HEK293 (cell line): ENCODE data around the gene SYNGAP1.

ENCODE experiments used
- CTCF ChIA-PET: fragments of 350-600 bp; formaldehyde crosslinking; extraction: SDS; loops from one replicate; lab custom pipeline; 2021; ENCODE audit warnings: antibody characterized with exemption; lab: Yijun Ruan, JAX
- POLR2A ChIA-PET: fragments of 300-600 bp; formaldehyde crosslinking; extraction: SDS; loops from one replicate; lab custom pipeline; 2020; ENCODE audit warnings: antibody characterized with exemption, inconsistent platforms; lab: Yijun Ruan, JAX
- H3K27ac ChIP-seq: fragments of 200-500 bp; sonication (Bioruptor generic); 2 replicates; pipeline ENCODE4 v1.5.1; 2014; ENCODE audit warnings: low read depth, low read length, control low read depth, inconsistent platforms; ENCODE audit errors: extremely low read depth
- H3K36me3 ChIP-seq, 2 experiments: fragments of 200-500 bp in 1 of 2; sonication (Bioruptor generic) in 1 of 2; 1 replicate in 1 of 2; 2 replicates in 1 of 2; pipeline ENCODE4 v1.5.1; 2014 to 2017; ENCODE audit warnings: inconsistent platforms in 2 of 2, low read length in 2 of 2; ENCODE audit not compliant: control insufficient read depth in 2 of 2, insufficient read depth in 1 of 2
- H3K4me1 ChIP-seq: fragments of 200-500 bp; sonication (Bioruptor generic); 2 replicates; pipeline ENCODE4 v1.5.1; 2014; ENCODE audit warnings: mild to moderate bottlenecking, low read length, inconsistent platforms; ENCODE audit not compliant: control insufficient read depth, insufficient read depth
- H3K4me3 ChIP-seq: 2 replicates; pipeline ENCODE4 v1.5.1; 2011; ENCODE audit warnings: low read depth, mild to moderate bottlenecking, control low read depth, low read length, moderate library complexity
- H3K9me3 ChIP-seq: fragments of 200-500 bp; sonication (Bioruptor generic); 2 replicates; pipeline ENCODE4 v1.5.1; 2014; ENCODE audit warnings: low read depth, low read length, inconsistent platforms; ENCODE audit not compliant: control insufficient read depth, insufficient read depth
- MZF1 ChIP-seq: fragments of 450-650 bp; formaldehyde crosslinking; IDR thresholded peaks from 2 replicates; pipeline ENCODE4 v1.5.1; 2017; ENCODE audit warnings: missing biosample characterization, missing genetic modification characterization, borderline replicate concordance
- PRDM1 ChIP-seq: fragments of 450-650 bp; formaldehyde crosslinking; IDR thresholded peaks from 2 replicates; pipeline ENCODE4; 2016; ENCODE audit warnings: missing biosample characterization, missing genetic modification characterization
- PRDM10 ChIP-seq: fragments of 450-650 bp; formaldehyde crosslinking; IDR thresholded peaks from 2 replicates; pipeline ENCODE4 v1.5.1; 2016; ENCODE audit warnings: missing biosample characterization, missing genetic modification characterization
- ZBTB21 ChIP-seq: fragments of 450-650 bp; formaldehyde crosslinking; IDR thresholded peaks from 2 replicates; pipeline ENCODE4 v1.5.1; 2017; ENCODE audit warnings: missing biosample characterization, missing genetic modification characterization
- ZNF280C ChIP-seq: fragments of 450-650 bp; formaldehyde crosslinking; IDR thresholded peaks from 2 replicates; pipeline ENCODE4 v1.5.1; 2016; ENCODE audit warnings: missing biosample characterization, missing genetic modification characterization
- ZNF416 ChIP-seq: fragments of 450-650 bp; formaldehyde crosslinking; IDR thresholded peaks from 2 replicates; pipeline ENCODE4 v1.5.1; 2016; ENCODE audit warnings: missing biosample characterization, missing genetic modification characterization
- ZNF426 ChIP-seq: fragments of 450-650 bp; formaldehyde crosslinking; IDR thresholded peaks from 2 replicates; pipeline ENCODE4 v1.5.1; 2017; ENCODE audit warnings: missing biosample characterization, missing genetic modification characterization, mild to moderate bottlenecking, inconsistent platforms, moderate library complexity
- ZNF571 ChIP-seq: fragments of 450-650 bp; formaldehyde crosslinking; IDR thresholded peaks from 2 replicates; pipeline ENCODE4 v1.5.0; 2017; ENCODE audit warnings: missing biosample characterization, missing genetic modification characterization
- ZNF629 ChIP-seq: fragments of 450-650 bp; formaldehyde crosslinking; IDR thresholded peaks from 2 replicates; pipeline ENCODE4 v1.5.1; 2017; ENCODE audit warnings: missing biosample characterization, missing genetic modification characterization
- ZNF645 ChIP-seq: fragments of 450-650 bp; formaldehyde crosslinking; IDR thresholded peaks from 2 replicates; pipeline ENCODE4; 2016; ENCODE audit warnings: missing biosample characterization, missing genetic modification characterization
- ZNF776 ChIP-seq: fragments of 450-650 bp; formaldehyde crosslinking; IDR thresholded peaks from 2 replicates; pipeline ENCODE4 v1.5.0; 2017; ENCODE audit warnings: missing biosample characterization, missing genetic modification characterization, borderline replicate concordance

Gene SYNGAP1

GRCh38 chr6:33443619-33444504 lies 24.0 kb downstream of the SYNGAP1 start:
- Histone ChIP-seq H3K4me1 (no peaks in the 10 kb centered on the region), H3K27ac (no peak overlapping the region), H3K4me3 (no peak overlapping the region), H3K9me3 (no peaks in the 10 kb centered on the region), H3K36me3 (peaks cover 0 to 56% of the 10 kb centered on the region in 2 experiments; a peak in 2 of 3 replicates)
- CTCF ChIA-PET, result interaction anchor here (0.6 to 0.9 kb wide), 2 partner anchors 7 to 53 kb away, joined by 3 to 6 read pairs; no protein-coding TSS in a partner anchor
- POLR2A ChIA-PET, result interaction anchor here (1.0 to 3.2 kb wide), 3 partner anchors 11 to 18 kb away, joined by 5 to 26 read pairs (median 5); partner anchors contain the start of gene ZBTB9
- 0 out of 2 replicates have a peak, but pooled peaks have one; percentile 20 for TF ChIP-seq PRDM10
- no peak for TF ChIP-seq ZNF776 (tag by site-specific recombination)

DNA sequence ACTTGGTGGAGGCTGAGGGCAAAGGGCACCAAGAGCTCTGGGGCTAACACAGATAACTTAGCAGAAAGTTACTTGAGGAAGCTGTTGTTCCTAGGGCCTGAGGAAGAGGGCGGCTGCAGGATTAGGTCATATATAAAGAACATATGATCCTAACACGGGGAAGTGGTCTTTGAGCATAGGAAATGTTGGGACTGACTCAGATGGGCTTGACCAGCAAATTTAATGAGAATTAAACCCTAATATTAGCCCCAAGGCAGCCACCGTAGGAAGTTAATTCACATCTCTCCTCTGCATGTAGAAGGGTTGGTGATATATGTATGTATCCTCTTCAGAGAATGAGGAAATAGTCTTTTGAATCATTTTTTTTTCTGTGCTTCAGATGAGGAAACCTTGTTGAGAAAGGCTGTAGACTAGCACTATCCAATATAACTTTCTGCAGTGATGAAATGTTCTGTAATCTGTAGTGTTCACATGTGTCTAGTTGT lies 25.3 kb downstream of the SYNGAP1 start:
- CTCF ChIA-PET, result interaction anchor here (0.6 kb wide), 1 partner anchor 103 kb away, joined by 3 read pairs; no protein-coding TSS in a partner anchor
- peaks cover 0 to 63% of the 10 kb centered on the region in 2 experiments; a peak in 2 of 3 replicates for H3K36me3 ChIP-seq
- H3K9me3 ChIP-seq, result no peaks in the 10 kb centered on the region

GRCh38 chr6:33446356-33446755 lies 26.5 kb downstream of the SYNGAP1 start:
- H3K36me3 ChIP-seq, result peaks cover 0 to 60% of the 10 kb centered on the region in 2 experiments; a peak in 2 of 3 replicates
- no peaks in the 10 kb centered on the region for H3K4me1 ChIP-seq
- no peaks in the 10 kb centered on the region for H3K9me3 ChIP-seq
- ChIA-PET CTCF (no interaction called here), POLR2A (interaction anchor here (0.6 to 3.2 kb wide), 2 partner anchors 8 to 129 kb away, joined by 4 to 26 read pairs; partner anchors contain the start of genes ZBTB22 and ZBTB9)
- no peak overlapping the region for H3K27ac ChIP-seq
- H3K4me3 ChIP-seq, result no peak overlapping the region
- TF ChIP-seq ZNF645, result no peak
- no peak for TF ChIP-seq MZF1 (tag by site-specific recombination)

More for the DNA sequence above, 25.3 kb downstream of the SYNGAP1 start:
- H3K4me1 ChIP-seq, result no peaks in the 10 kb centered on the region
- TF ChIP-seq ZNF280C (no peak), ZBTB21 (tag by site-specific recombination) (no peak), ZNF416 (no peak), PRDM1 (no peak), ZNF426 (tag by site-specific recombination) (no peak), ZNF571 (no peak), ZNF629 (no peak)
- TF ChIP-seq, all 188 proteins: peak for 0
- POLR2A ChIA-PET, result interaction anchor here (1.9 to 3.2 kb wide), 2 partner anchors 9 to 14 kb away, joined by 5 to 26 read pairs; partner anchors contain the start of gene ZBTB9
- H3K4me3 ChIP-seq, result no peak overlapping the region
- H3K27ac ChIP-seq, result no peak overlapping the region
